K562 (cell line): ENCODE results near the gene ZNF428.

ENCODE experiments used
- ARID2 ChIP-seq: fragments of 450-650 bp; IDR thresholded peaks from 2 replicates; pipeline ENCODE4 v1.6.1; 2017; ENCODE audit warnings: antibody characterized with exemption, mild to moderate bottlenecking
- CBX5 ChIP-seq: IDR thresholded peaks from 2 replicates; pipeline ENCODE4 v1.6.1; 2014; ENCODE audit warnings: low read depth, borderline replicate concordance
- DMBX1 ChIP-seq: fragments of 250-450 bp; sonication (Bioruptor Pico); IDR thresholded peaks from 2 replicates; pipeline ENCODE4 v1.8.0; 2022; ENCODE audit warnings: inconsistent platforms, mild to moderate bottlenecking, moderate library complexity, borderline replicate concordance
- ELK1 ChIP-seq: sonication (generic); formaldehyde crosslinking; IDR thresholded peaks from 2 replicates; pipeline ENCODE4 v1.8.1; 2022; ENCODE audit warnings: missing genetic modification reagents
- FOS ChIP-seq: IDR thresholded peaks from 3 replicates; pipeline ENCODE4 v1.6.1; 2011; ENCODE audit not compliant: insufficient read length; ENCODE audit errors: extremely low read depth
- NR2F6 ChIP-seq: fragments of 450-650 bp; formaldehyde crosslinking; IDR thresholded peaks from 2 replicates; pipeline ENCODE4 v1.4.0; 2020; ENCODE audit warnings: mild to moderate bottlenecking
- SIN3B ChIP-seq: fragments of 450-650 bp; IDR thresholded peaks from 2 replicates; pipeline ENCODE4 v1.6.1; 2017; ENCODE audit warnings: low read depth, mild to moderate bottlenecking, moderate library complexity
- YY1 ChIP-seq, 3 experiments: IDR thresholded peaks; 2 replicates each; pipeline ENCODE4 v1.6.1; 2011; ENCODE audit warnings: low read length in 2 of 3, mild to moderate bottlenecking in 2 of 3, moderate library complexity in 2 of 3, borderline replicate concordance in 1 of 3, control low read depth in 1 of 3, low read depth in 1 of 3; ENCODE audit not compliant: insufficient read depth in 3 of 3, insufficient replicate concordance in 2 of 3, control insufficient read depth in 1 of 3, insufficient read length in 1 of 3; ENCODE audit errors: extremely low read depth in 1 of 3
- TF ChIP-seq, protein P1 (sequence below): sonication (generic); formaldehyde crosslinking; IDR thresholded peaks from 2 replicates; pipeline ENCODE4 v1.8.1; 2023; ENCODE audit warnings: mild to moderate bottlenecking, missing genetic modification reagents

- no peak for TF ChIP-seq CBX5
- no peak for TF ChIP-seq SIN3B
- TF ChIP-seq ARID2: no peak
- TF ChIP-seq FOS: no peak
- TF ChIP-seq DMBX1: no peak
- TF ChIP-seq NR2F6: no peak
- no peak for TF ChIP-seq YY1 (IDR thresholded peaks at IDR 0.05; ENCODE audit: borderline replicate concordance in 1 of 3, control insufficient read depth in 1 of 3, extremely low read depth in 1 of 3, insufficient read depth in 3 of 3, insufficient read length in 1 of 3, insufficient replicate concordance in 2 of 3, low read depth in 1 of 3, low read length in 2 of 3)
- TF ChIP-seq ELK1 (CRISPR knock-in tag): no peak
- TF ChIP-seq, protein P1, sequence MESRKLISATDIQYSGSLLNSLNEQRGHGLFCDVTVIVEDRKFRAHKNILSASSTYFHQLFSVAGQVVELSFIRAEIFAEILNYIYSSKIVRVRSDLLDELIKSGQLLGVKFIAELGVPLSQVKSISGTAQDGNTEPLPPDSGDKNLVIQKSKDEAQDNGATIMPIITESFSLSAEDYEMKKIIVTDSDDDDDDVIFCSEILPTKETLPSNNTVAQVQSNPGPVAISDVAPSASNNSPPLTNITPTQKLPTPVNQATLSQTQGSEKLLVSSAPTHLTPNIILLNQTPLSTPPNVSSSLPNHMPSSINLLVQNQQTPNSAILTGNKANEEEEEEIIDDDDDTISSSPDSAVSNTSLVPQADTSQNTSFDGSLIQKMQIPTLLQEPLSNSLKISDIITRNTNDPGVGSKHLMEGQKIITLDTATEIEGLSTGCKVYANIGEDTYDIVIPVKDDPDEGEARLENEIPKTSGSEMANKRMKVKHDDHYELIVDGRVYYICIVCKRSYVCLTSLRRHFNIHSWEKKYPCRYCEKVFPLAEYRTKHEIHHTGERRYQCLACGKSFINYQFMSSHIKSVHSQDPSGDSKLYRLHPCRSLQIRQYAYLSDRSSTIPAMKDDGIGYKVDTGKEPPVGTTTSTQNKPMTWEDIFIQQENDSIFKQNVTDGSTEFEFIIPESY (CRISPR knock-in tag): no peak
Observed at GRCh38 chr19:43584484-43584883, 34.9 kb downstream of the ZNF428 start.
